ENCODE results near the gene KRT10.

DNA sequence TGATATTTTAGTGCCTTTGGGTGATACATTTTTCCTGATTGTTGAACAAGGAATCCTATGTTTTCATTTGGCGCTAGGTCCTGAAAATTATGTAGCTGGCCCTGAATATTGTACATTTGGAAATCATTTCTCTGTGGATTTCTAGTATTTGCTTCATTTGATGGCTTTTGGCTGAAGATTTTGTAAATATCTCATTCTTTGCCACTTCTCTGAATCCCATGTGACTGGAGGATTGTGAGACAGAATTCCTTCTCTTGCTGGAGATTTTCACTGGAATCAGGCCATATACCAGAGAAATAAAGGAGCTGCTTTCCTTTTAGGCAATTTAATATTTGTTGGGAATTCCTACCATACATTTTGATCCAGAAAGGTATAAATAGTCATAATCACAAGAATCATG is 31.3 kb downstream of the KRT10 start:
- TF ChIP-seq CTCF (IDR thresholded peaks at IDR 0.05): no peak
- TF ChIP-seq POLR2A (IDR thresholded peaks at IDR 0.05; ENCODE audit: low read depth): no peak

Measured in esophagus muscularis mucosa (tissue), 3 donors.